GM18507 (cell line): ENCODE data around the gene FGF23.

Experiments used
- DNase-seq: peaks from one replicate; pipeline ENCODE4 v3.0.0; 2011; ENCODE audit warnings: low read depth; ENCODE audit not compliant: insufficient read length; ENCODE audit errors: extremely low spot score
- FAIRE-seq: peaks from 2 replicates; lab custom pipeline; 2011; peaks lifted over from hg19 to GRCh38; lab: Jason Lieb, UNC

Gene FGF23

DNA sequence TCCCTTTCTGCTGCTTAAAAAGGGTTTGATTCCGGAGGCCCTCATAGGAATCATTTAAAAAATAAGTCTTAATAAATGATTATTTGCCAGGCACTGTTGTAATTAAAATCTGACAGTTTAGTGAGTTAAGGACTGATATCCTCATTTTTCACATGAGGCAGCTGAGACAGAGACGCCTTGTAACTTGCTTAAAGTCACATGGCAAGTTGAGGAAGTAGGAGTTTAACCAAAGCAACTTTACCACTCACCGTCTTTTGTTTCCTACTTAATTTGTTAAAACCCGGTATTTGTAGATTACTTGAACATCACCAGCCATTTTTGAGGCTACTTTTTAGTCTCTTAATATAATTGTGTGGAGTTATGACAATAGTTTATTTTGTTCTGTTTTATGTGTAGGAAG lies 56.1 kb downstream of the FGF23 start:
- no peak for FAIRE-seq

DNA sequence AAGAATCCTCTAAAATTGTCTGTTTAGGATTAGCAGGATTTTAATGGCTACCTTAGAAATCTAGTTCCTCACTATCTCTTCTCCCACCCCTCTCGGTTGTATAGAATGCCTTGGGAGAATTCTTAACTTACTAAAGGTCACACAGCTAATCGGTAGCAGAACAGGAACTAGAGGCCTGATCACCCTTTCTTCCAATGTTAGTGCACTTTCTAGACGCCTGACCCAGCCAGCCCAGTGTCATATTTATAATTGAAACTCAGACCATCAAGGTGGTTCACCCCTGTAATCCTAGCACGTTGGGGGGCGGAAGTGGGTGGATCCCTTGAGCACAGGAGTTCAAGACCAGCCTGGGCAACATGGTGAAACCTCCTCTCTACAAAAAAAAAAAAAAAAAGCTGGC lies 56.8 kb downstream of the FGF23 start:
- FAIRE-seq: peak; percentile 70
- DNase-seq: no peak

More for the DNA sequence above, 56.1 kb downstream of the FGF23 start:
- DNase-seq: no peak

DNA sequence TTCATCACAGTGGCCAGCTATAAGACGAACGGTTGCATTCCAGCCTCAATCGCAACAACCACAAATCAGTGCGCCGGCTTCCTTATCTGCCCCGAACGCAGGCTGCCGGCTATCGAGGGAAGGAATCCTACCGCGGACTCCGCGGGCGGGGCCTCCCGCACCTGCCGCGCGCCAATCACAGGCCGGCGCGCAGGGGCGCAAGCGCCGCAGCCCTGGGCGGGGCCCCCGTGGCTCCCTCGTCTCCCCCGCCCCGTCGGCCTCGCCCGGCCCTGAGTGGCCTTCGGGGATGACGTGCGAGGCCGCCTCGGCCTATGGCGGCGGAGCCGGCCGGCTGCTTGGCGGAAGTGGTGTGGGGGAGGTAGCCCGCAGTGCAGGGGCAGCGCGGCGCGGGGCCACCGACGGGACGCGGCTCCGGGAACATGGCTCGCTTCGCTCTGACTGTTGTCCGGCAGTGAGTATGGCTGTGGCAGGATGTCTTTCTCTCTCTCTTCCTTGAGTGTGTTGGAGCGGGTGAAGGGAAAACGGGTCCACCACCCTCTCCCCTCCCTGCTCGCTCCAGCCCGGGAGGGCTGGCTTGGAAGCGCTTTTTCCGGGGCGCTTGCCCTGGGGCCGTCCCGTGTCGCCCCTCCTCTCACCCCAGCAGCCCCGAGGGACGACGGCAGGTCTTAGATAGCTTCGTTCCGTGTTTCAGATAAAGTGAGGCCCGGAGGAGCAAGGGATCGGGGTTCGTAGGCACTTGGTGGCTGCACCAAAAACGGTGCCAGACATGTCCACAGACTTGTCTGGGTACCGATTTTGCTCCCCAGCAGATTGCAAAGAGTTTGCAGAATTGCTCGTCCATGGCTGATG lies 58.4 kb downstream of the FGF23 start, which contains the start of gene TIGAR:
TIGAR (plus strand) TSS at position 361 of the 849 bp plus-strand sequence; CDS start at position 420, 59 bp downstream.
- peak; percentile 98 for DNase-seq
- peak; percentile 97 for FAIRE-seq

DNA sequence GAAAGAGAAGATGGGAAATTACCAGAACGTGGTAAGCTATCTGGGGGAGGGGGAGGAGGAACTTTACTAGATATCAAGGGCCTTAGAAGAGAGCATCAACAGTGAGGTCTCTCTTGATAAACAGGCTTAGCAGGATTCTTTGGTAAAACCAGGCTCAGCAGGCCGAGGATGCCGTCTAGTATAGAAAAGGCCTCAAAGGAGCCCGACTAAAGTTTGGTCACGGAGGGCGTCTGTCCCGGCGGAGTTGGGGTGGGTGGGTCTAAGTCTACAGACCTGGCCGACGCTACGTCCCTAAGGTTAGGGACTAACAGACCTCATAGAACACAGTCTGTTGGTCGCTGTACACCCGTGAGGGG lies 59.0 kb downstream of the FGF23 start:
- FAIRE-seq (no peak), DNase-seq (no peak)
